ENCODE measurements around the gene SH3GLB2. TPM values are rescaled to one million over a fixed set of nuclear protein-coding genes. Genes with fewer than 3 reads are reported as not detected.
"Not testable (repeated sequence)": the region's sequence is repeated elsewhere in the genome, so short reads cannot be mapped to it uniquely, and the experiment has no call there.

Gene SH3GLB2
- total RNA-seq, 4 donors from 2014 or later: 89.5 to 139 (median 93.7) TPM

DNA sequence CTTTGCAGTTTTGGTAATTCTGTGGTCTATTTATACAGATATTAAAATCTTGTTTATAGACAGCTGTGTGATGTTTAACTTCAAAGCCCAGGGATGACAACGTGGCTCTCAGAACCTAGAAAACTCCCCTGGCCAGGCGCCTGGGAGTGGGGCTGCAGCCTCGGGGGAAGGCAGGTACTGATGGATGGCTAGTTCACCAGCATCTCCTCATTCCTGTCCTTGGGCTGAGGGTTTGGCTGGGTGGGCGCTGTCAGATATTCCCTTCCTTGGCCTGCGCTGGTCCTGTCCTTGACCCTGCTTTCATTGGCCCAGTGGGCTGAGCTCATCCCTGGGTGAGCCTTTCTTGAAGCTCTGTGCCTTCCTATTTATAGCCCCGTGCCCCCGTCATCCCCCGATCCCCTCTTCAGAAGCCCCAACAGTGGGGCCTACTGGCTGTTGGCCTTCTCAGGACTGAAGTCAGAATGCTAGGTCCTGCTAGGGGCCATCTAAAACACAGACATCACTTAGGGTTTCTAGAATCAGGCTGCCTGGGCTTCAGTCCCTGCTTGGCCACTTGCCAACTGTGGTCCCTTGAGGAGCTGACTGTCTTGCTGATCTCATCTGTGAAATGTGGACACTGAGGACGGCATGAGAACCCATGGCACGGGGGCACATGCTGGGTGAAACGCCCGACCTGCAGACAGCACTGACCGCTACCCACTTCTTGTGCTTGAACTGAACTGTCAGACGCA lies 20.9 kb downstream of the SH3GLB2 start:
- intact Hi-C loops (cut with DNase I): no loop called here
- Histone ChIP-seq H3K36me3 (peaks cover 24 to 39% of the 10 kb centered on the region in 2 donors), H3K27ac (no peak overlapping the region), H3K27me3 (no peaks in the 10 kb centered on the region), H3K4me3 (replicated peaks in 1 of 3) (no peak overlapping the region), H3K9me3 (no peaks in the 10 kb centered on the region), H3K4me1 (no peaks in the 10 kb centered on the region)
- no peak for DNase-seq
- whole genome bisulfite sequencing, 2 donors: 79 to 87% methylated on average over 11 to 14 of the region's 14 CpGs
- TF ChIP-seq POLR2A (IDR thresholded peaks at IDR 0.05): no peak
- TF ChIP-seq, protein P1, sequence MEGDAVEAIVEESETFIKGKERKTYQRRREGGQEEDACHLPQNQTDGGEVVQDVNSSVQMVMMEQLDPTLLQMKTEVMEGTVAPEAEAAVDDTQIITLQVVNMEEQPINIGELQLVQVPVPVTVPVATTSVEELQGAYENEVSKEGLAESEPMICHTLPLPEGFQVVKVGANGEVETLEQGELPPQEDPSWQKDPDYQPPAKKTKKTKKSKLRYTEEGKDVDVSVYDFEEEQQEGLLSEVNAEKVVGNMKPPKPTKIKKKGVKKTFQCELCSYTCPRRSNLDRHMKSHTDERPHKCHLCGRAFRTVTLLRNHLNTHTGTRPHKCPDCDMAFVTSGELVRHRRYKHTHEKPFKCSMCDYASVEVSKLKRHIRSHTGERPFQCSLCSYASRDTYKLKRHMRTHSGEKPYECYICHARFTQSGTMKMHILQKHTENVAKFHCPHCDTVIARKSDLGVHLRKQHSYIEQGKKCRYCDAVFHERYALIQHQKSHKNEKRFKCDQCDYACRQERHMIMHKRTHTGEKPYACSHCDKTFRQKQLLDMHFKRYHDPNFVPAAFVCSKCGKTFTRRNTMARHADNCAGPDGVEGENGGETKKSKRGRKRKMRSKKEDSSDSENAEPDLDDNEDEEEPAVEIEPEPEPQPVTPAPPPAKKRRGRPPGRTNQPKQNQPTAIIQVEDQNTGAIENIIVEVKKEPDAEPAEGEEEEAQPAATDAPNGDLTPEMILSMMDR (IDR thresholded peaks at IDR 0.05): peak in 1 of 6 experiments; percentile 3

DNA sequence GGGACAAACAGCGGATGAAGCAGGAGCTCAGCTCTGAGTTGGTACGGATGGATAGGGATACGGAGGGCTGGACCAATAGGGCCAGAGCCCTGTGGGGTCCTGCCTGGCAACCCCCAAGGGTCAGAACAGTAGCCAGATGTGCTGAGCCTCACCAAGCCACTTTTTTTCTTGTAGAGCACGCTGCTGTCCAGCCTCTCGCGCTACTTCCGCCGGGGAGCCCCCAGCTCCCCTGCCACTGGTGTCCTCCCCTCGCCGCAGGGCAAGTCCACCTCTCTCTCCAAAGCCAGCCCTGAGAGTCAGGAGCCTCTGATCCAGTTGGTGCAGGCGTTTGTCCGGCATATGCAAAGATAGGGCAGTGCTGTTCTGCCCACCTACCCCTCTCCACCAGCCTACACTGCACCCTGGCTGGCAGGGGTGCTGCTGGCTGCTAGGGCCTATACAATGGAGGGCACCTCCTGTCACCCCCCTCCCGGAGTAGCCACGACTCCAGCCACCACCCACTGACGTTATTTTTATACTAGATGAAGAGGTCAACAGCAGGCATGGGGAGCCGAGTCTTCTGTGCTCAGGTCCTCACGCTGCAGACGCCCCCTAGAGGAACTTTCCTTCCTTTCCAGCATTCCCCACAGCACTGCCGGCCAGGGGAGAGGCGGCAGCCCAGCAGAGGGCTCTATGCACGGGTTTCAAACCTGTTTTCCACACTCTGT lies 21.6 kb downstream of the SH3GLB2 start:
- H3K4me1 ChIP-seq: no peaks in the 10 kb centered on the region
- H3K9me3 ChIP-seq: no peaks in the 10 kb centered on the region
- intact Hi-C loops (cut with DNase I): no loop called here
- peak; percentile 52 to 54 for DNase-seq
- H3K36me3 ChIP-seq: peaks cover 31 to 46% of the 10 kb centered on the region in 2 donors
- no peak overlapping the region for H3K27ac ChIP-seq
- no peaks in the 10 kb centered on the region for H3K27me3 ChIP-seq
- no peak for TF ChIP-seq POLR2A (IDR thresholded peaks at IDR 0.05)
- TF ChIP-seq, protein P1 (IDR thresholded peaks at IDR 0.05): peak; percentile 45 to 80 (median 55)
- WGBS, 2 donors: 61 to 62% methylated on average over 16 to 21 of the region's 21 CpGs
- H3K4me3 ChIP-seq (replicated peaks in 1 of 3): no peak overlapping the region

DNA sequence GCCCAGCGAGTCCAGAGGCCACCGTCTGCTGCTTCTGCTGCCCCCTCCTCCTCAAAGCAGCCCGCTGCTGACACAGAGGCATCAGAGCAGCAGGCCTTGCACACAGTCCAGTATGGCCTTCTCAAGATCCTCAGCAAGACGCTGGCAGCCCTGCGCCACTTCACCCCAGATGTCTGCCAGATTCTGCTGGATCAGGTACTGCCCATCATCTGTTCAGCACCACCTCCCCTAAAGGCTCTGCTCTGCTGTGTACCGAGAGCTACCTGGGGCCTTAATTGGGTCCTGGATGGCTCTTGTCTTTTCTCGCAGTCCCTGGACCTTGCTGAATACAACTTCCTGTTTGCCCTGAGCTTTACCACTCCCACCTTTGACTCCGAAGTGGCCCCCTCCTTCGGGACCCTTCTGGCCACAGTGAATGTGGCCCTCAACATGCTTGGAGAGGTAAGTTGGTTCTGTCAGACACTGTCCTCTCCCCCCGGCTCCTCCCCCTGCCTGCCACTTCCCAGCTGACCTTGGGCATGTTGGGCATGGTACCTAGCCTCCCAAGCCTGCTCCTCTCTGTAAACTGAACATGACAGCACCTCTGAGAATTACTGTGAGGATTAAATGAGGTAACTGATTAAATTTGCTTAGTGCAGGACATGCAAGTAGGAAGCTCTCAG lies 22.7 kb downstream of the SH3GLB2 start:
- H3K27ac ChIP-seq: no peak overlapping the region
- 81 to 83% methylated on average over 7 to 10 of the region's 10 CpGs for WGBS, 2 donors

DNA sequence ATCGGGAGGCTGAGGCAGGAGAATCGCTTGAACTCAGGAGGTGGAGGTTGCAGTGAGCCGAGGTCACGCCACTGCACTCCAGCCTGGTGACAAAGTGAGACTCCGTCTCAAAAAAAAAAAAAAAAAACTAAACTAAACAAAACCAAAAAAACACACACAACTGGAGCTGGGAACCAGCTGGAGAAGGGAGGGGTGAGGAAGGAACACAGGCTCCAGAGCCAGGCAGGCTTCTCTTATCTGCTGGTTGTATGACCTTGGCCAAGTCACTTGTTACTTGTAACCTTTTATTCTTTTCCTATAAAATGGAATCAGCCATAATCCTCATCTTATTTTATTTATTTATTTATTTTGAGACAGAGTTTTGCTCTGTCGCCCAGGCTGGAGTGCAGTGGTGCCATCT lies 24.0 kb downstream of the SH3GLB2 start:
- H3K27ac ChIP-seq; H3K27me3 ChIP-seq; intact Hi-C loops (cut with DNase I); H3K4me1 ChIP-seq; DNase-seq; H3K4me3 ChIP-seq (replicated peaks in 1 of 3); H3K9me3 ChIP-seq: not testable (repeated sequence)
- H3K36me3 ChIP-seq: peaks cover 31 to 68% of the 10 kb centered on the region in 2 donors
- 95 to 99% methylated on average over 6 of the region's 6 CpGs for WGBS, 2 donors

More for the DNA sequence above, 22.7 kb downstream of the SH3GLB2 start:
- H3K4me1 ChIP-seq: no peaks in the 10 kb centered on the region
- intact Hi-C loops (cut with DNase I): no loop called here
- no peaks in the 10 kb centered on the region for H3K27me3 ChIP-seq
- TF ChIP-seq POLR2A (IDR thresholded peaks at IDR 0.05): no peak
- TF ChIP-seq, protein P1 (IDR thresholded peaks at IDR 0.05): no peak
- no peaks in the 10 kb centered on the region for H3K9me3 ChIP-seq
- no peak for DNase-seq
- no peak overlapping the region for H3K4me3 ChIP-seq (replicated peaks in 1 of 3)
- peaks cover 37 to 55% of the 10 kb centered on the region in 2 donors for H3K36me3 ChIP-seq

DNA sequence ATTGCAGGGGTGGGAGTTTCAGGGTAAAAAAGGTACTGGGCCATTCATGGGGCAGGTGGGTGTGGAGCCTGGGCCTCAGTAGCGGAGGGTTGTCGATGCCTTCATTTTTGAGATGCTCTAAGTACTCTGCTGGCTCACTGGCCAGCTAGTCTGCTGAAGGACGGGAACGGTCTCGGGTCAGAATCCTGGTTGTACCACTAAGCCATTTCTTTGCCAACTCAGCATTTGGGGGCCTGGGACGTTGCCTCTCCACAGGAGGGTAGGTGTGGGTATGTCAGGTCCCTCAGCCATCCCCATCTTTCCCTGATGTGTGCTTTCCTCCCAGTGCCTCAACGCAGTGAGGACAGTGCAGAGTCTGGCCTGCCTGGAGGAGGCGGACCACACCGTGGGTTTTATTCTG lies 25.1 kb downstream of the SH3GLB2 start:
- DNase-seq: no peak
- Histone ChIP-seq H3K4me3 (replicated peaks in 1 of 3) (no peak overlapping the region), H3K4me1 (no peaks in the 10 kb centered on the region), H3K36me3 (peaks cover 32 to 74% of the 10 kb centered on the region in 2 donors), H3K27me3 (no peaks in the 10 kb centered on the region), H3K9me3 (no peaks in the 10 kb centered on the region), H3K27ac (no peak overlapping the region)
- TF ChIP-seq POLR2A (IDR thresholded peaks at IDR 0.05): no peak
- TF ChIP-seq, protein P1 (IDR thresholded peaks at IDR 0.05): no peak
- WGBS, 2 donors: 97% methylated on average over 7 to 9 of the region's 9 CpGs
- intact Hi-C loops (cut with DNase I): no loop called here
